Keratinocyte (primary cell): Measurements from ENCODE around the gene GAGE10. TPM values are rescaled to one million over a fixed set of nuclear protein-coding genes. Genes with fewer than 3 reads are reported as not detected.

Experiments used
- DNase-seq: peaks from one replicate; pipeline ENCODE4 v3.0.0-alpha.2; 2011; ENCODE audit warnings: low read depth, missing footprints, low spot score
- FAIRE-seq: peaks from 2 replicates; lab custom pipeline; 2011; peaks lifted over from hg19 to GRCh38; lab: Jason Lieb, UNC
- H2AFZ ChIP-seq: 2 replicates; pipeline ENCODE4 v1.6.0; 2012; ENCODE audit warnings: low read length, control low read depth, inconsistent platforms; ENCODE audit not compliant: control insufficient read depth
- H3K27ac ChIP-seq: 2 replicates; pipeline ENCODE4 v1.5.1; 2011; ENCODE audit warnings: low read length; ENCODE audit not compliant: control insufficient read depth, insufficient read depth
- H3K27me3 ChIP-seq: 3 replicates; pipeline ENCODE4 v1.6.0; 2011; ENCODE audit warnings: low read length; ENCODE audit not compliant: control insufficient read depth, insufficient read depth; ENCODE audit errors: extremely low read depth
- H3K36me3 ChIP-seq, 2 experiments: 2 replicates in 1 of 2; 3 replicates in 1 of 2; pipeline ENCODE4 v1.5.1; 2011; ENCODE audit warnings: low read length in 2 of 2, mild to moderate bottlenecking in 1 of 2; ENCODE audit not compliant: control insufficient read depth in 2 of 2, insufficient read depth in 2 of 2; ENCODE audit errors: extremely low read depth in 1 of 2
- H3K4me1 ChIP-seq: 3 replicates; pipeline ENCODE4 v1.5.1; 2011; ENCODE audit warnings: low read length; ENCODE audit not compliant: control insufficient read depth, insufficient read depth; ENCODE audit errors: extremely low read depth
- H3K4me2 ChIP-seq: 3 replicates; pipeline ENCODE4 v1.6.0; 2011; ENCODE audit warnings: low read depth, low read length; ENCODE audit not compliant: control insufficient read depth, insufficient read depth; ENCODE audit errors: extremely low read depth
- H3K4me3 ChIP-seq, 3 experiments: fragments of 200-600 bp in 1 of 3; sonication (generic) in 1 of 3; 2 replicates in 2 of 3; 3 replicates in 1 of 3; pipeline ENCODE4 v1.5.1; 2011 to 2016; ENCODE audit warnings: low read length in 3 of 3, mild to moderate bottlenecking in 3 of 3, control low read depth in 2 of 3, inconsistent platforms in 1 of 3, low read depth in 1 of 3, mixed read lengths in 1 of 3, mixed run types in 1 of 3, moderate library complexity in 1 of 3; ENCODE audit not compliant: control insufficient read depth in 2 of 3, insufficient read depth in 2 of 3; ENCODE audit errors: extremely low read depth in 1 of 3
- H3K79me2 ChIP-seq: 2 replicates; pipeline ENCODE4 v1.6.0; 2012; ENCODE audit warnings: low read length; ENCODE audit not compliant: control insufficient read depth, insufficient read depth
- H3K9ac ChIP-seq: 3 replicates; pipeline ENCODE4 v1.6.0; 2011; ENCODE audit warnings: low read length; ENCODE audit not compliant: control insufficient read depth, insufficient read depth; ENCODE audit errors: extremely low read depth
- H3K9me1 ChIP-seq: 3 replicates; pipeline ENCODE4 v1.6.0; 2011; ENCODE audit warnings: low read length; ENCODE audit not compliant: control insufficient read depth, insufficient read depth; ENCODE audit errors: extremely low read depth
- H3K9me3 ChIP-seq: 2 replicates; pipeline ENCODE4 v1.5.1; 2012; ENCODE audit warnings: low read depth, low read length; ENCODE audit not compliant: control insufficient read depth
- H4K20me1 ChIP-seq: 3 replicates; pipeline ENCODE4 v1.6.0; 2011; ENCODE audit warnings: low read length; ENCODE audit not compliant: control insufficient read depth, insufficient read depth; ENCODE audit errors: extremely low read depth
- EZH2 ChIP-seq: IDR thresholded peaks from one replicate; pipeline ENCODE4 v1.6.1; 2012; ENCODE audit warnings: inconsistent platforms, mild to moderate bottlenecking, low read length, moderate library complexity
- dilution Hi-C: fragments of 300-500 bp; cut with MboI; formaldehyde crosslinking; loops from one replicate; pipeline ENCODE4 v1.7.0; 2020; ENCODE audit warnings: low sequenced_read_pairs; ENCODE audit not compliant: extremely low pct_ligation_motif_present
- polyA plus RNA-seq, 5 experiments: library from polyadenylated mRNA; depleted of rRNA in 3 of 5; stranded (reverse) in 3 of 5; stranded (forward) in 1 of 5; unstranded in 1 of 5; fragments of >200 nt; gene quantifications; 1 replicate in 1 of 5; 2 replicates in 3 of 5; 3 replicates in 1 of 5; pipeline versions ENCODE4 v1.2.1 to v1.2.3, GENCODE V29; 2011 to 2012; ENCODE audit warnings: missing spikeins in 2 of 5, low read depth in 1 of 5, low replicate concordance in 1 of 5
- TF ChIP-seq, protein P1 (sequence below), 3 experiments: IDR thresholded peaks in 1 of 3; conservative IDR thresholded peaks in 1 of 3; optimal IDR thresholded peaks in 1 of 3; 2 replicates in 2 of 3; 3 replicates in 1 of 3; pipeline versions ENCODE3 to v1.5.1; 2011; ENCODE audit warnings: low read length in 3 of 3, mild to moderate bottlenecking in 3 of 3, moderate library complexity in 2 of 3, control low read depth in 1 of 3, inconsistent platforms in 1 of 3; ENCODE audit not compliant: insufficient read depth in 2 of 3; ENCODE audit errors: extremely low read depth in 1 of 3

GAGE10 gene
- polyA plus RNA-seq, 1 donor (not counting 4 experiments of a cell fraction or from before 2014, with no cell fraction given): not detected

GRCh38 chrX:49256268-49256995 is 47.0 kb upstream of the GAGE10 start:
- Histone ChIP-seq H3K79me2 (no peaks in the 10 kb centered on the region), H3K9me3 (no peaks in the 10 kb centered on the region), H2AFZ (no peak overlapping the region), H3K9ac (no peak overlapping the region), H4K20me1 (no peaks in the 10 kb centered on the region), H3K4me1 (no peaks in the 10 kb centered on the region), H3K27me3 (no peaks in the 10 kb centered on the region), H3K9me1 (no peaks in the 10 kb centered on the region), H3K4me2 (no peak overlapping the region), H3K36me3 (no peaks in the 10 kb centered on the region), H3K27ac (no peak overlapping the region), H3K4me3 (no peak overlapping the region)
- no peak for TF ChIP-seq EZH2
- TF ChIP-seq, protein P1, sequence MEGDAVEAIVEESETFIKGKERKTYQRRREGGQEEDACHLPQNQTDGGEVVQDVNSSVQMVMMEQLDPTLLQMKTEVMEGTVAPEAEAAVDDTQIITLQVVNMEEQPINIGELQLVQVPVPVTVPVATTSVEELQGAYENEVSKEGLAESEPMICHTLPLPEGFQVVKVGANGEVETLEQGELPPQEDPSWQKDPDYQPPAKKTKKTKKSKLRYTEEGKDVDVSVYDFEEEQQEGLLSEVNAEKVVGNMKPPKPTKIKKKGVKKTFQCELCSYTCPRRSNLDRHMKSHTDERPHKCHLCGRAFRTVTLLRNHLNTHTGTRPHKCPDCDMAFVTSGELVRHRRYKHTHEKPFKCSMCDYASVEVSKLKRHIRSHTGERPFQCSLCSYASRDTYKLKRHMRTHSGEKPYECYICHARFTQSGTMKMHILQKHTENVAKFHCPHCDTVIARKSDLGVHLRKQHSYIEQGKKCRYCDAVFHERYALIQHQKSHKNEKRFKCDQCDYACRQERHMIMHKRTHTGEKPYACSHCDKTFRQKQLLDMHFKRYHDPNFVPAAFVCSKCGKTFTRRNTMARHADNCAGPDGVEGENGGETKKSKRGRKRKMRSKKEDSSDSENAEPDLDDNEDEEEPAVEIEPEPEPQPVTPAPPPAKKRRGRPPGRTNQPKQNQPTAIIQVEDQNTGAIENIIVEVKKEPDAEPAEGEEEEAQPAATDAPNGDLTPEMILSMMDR (optimal IDR thresholded peaks at IDR 0.05 in 1 of 3, IDR thresholded peaks at IDR 0.05 in 1 of 3, conservative IDR thresholded peaks at IDR 0.05 in 1 of 3; ENCODE audit: extremely low read depth in 1 of 3, insufficient read depth in 2 of 3, low read length in 3 of 3): no peak
- FAIRE-seq (no peak), DNase-seq (no peak)
- dilution Hi-C loops: no loop called here

DNA sequence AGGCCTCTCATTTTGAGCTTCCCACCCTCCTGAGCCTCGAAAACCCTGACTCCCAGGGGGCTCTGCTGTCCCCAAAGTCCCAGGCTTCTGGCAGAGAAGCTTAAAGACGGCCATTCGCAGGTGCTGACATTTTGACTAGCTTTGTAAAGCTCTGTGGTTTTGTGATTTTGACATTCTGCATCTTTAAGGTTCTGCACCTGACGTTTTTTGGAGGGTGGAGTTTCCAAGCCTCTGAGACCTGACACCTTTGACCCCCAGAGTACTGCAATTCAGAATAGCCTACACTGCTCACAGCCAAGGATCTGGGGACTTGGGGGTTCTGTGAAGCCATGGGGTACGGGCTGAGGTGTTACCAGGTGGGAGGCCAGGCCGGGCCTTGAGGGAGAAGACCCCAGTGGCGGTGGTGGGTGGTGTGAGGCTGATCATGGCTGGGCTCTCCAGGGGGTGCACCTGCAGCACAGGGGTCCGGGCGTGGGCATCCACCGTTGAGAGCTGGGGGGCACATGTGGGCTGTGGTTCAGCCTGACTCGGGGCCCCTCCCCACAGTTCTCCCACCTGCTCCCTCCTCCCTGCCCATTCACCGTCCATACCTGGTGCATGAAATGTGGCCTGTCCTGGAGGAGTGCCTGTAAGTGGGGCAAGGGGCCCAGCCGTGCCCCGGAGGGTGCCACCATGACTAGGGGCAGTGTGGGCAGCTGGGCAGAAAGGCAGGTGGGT is 46.2 kb upstream of the GAGE10 start:
- no peaks in the 10 kb centered on the region for H3K4me1 ChIP-seq
- DNase-seq: no peak
- no peak overlapping the region for H3K27ac ChIP-seq
- TF ChIP-seq, protein P1 (optimal IDR thresholded peaks at IDR 0.05 in 1 of 3, IDR thresholded peaks at IDR 0.05 in 1 of 3, conservative IDR thresholded peaks at IDR 0.05 in 1 of 3; ENCODE audit: extremely low read depth in 1 of 3, insufficient read depth in 2 of 3, low read length in 3 of 3): no peak
- no peak for TF ChIP-seq EZH2
- H3K36me3 ChIP-seq: no peaks in the 10 kb centered on the region
- no peak for FAIRE-seq
- no peak overlapping the region for H3K4me3 ChIP-seq
- no peaks in the 10 kb centered on the region for H3K27me3 ChIP-seq
- no peak overlapping the region for H2AFZ ChIP-seq
- no peak overlapping the region for H3K4me2 ChIP-seq
- H3K9ac ChIP-seq: no peak overlapping the region
- H3K9me1 ChIP-seq: no peaks in the 10 kb centered on the region
- H4K20me1 ChIP-seq: no peaks in the 10 kb centered on the region
- H3K9me3 ChIP-seq: no peaks in the 10 kb centered on the region
- dilution Hi-C loops: no loop called here
- H3K79me2 ChIP-seq: no peaks in the 10 kb centered on the region
